GM21737 (cell line): ENCODE results near the gene OPCML.

Source experiments
- ATAC-seq: cut with Tn5 transposase; IDR thresholded peaks from one replicate; pipeline ENCODE4 v1.9.1; 2021; ENCODE audit warnings: mild to moderate bottlenecking, moderate library complexity; ENCODE audit not compliant: unreplicated experiment

OPCML gene

DNA sequence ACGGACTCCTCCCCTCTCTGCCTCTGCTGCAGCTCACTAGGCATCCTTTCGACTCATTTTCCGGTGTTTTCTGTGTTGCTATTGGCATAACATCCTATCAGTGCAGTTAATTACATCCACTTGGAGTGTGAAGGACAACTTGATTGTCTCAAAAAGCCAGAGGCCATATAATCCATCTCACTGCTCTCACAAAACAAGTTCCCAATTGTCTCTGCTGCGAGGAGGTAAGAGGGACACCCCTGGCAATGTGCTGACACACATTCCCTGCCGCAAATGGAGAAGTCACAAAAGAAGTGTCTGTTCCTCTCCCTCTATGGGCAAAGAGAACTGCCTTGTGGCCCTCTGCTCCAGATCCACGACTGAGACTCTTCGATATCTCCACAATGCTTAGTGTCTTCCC is 618.4 kb downstream of the OPCML start:
- no peak for ATAC-seq

DNA sequence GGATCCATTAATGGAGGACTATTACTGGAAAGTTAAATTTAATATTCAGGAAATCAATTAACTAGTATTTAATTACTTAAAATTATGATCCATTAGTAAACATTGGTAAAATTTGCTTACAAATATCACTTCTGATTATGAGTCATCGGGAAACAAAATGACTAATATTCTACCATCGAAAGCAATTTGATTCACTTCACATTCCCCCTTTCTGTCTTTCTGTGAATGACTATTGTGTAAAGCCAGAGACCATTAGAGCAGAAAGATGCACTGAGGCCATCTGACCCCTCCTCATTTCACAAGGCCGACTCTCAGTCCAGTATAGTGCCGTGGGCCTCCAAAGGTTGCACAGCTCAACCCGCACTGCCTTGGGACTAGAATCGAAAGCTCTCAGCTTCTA is 619.0 kb downstream of the OPCML start:
- ATAC-seq: no peak

DNA sequence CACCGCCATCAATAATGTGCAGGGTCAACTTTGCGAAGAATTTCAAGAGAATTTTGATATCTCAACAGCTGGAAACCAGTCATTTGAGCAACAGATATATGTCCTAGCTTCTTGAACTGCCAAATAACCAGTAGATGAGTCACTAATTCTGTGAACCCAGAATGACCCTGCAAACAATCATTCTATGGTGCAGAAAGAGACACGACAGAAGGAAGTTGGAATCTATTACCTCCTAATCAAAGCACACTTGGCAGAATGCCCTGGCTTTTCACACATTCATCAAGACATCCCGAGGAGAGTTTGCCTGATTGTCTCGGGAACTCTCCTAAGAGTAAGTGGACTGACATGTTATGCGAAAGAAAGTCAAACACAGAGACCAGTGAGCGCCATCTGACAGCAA is 621.1 kb downstream of the OPCML start:
- no peak for ATAC-seq

DNA sequence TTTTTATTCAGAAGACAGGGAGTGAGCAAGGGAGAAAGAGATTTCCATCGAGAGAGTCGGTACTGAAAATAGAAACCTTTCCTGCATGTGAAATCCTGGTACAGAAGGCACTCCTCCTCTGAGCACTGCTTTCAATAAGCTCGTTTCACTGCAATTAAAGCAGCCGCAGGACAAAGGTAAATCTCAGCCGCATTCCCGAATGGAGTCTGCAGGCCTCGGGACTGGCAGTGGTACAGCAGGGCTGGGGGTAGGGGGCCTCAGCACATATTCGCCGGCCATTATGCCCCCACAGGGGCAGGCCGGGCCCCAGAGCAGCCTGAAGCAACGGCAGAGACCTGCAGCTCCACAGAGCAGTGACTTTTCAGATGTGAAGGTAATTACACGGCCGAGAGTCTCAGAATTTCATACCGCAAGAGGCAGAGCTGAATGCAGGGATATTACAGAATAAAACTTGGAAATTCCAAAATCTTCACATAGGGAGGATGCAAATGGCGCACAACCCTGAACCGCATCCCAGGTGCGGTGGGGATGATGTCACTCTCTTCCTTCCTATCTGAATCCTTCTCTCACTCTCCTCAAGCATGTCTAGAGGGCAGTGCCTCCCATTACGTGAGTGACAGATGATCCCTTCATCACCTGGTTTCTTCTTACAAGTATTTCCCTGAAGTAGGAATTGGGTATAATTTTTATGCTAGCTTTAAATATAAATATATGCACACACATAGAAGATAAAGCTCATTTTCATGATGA is 622.1 kb downstream of the OPCML start:
- ATAC-seq: no peak

DNA sequence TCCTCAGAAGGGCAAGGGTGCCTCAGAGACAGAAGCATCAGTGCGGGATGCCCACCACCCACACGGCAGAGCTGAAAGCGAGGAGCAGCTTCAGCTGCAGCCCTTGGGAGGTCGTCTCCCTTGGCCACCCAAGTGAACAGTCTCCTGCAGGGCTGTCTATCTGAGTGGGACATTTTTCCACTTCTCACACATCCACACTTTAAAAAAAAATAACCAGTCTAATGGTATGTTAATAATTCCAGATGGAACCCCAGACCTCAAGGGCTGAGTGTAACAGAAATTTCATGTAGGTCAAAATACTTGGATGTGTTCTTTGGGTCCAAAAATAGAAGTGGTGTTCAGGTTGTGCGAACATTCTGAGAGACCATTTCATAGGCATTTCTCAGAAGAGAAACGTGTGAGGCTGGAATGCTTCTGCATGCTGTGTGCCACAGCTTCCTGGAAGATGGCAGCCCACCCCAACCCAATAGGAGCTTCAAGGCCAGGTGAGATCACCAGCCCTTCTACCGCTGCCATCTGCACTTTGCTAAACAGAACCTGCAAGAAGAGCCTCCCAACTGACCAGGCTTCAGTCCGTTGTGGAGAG is 623.2 kb downstream of the OPCML start:
- no peak for ATAC-seq

DNA sequence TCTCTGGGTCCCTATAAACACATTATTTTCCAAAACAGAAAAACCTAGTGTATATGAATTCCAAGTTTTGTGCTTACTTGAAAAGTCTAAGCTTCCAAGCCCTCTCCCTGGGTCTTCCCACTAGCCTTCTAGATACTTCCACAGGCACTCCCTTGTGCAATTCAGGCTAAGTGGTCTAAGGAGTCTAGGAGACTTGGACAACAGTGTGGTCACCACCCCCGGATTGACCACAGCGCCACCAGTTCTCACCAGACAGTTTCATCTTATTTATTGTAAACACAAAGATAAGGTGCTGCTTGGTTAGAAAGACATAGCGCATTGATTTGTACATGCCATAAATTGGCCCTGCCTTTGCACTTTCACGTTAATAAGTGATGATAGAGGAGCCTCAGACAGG is 623.9 kb downstream of the OPCML start:
- no peak for ATAC-seq

DNA sequence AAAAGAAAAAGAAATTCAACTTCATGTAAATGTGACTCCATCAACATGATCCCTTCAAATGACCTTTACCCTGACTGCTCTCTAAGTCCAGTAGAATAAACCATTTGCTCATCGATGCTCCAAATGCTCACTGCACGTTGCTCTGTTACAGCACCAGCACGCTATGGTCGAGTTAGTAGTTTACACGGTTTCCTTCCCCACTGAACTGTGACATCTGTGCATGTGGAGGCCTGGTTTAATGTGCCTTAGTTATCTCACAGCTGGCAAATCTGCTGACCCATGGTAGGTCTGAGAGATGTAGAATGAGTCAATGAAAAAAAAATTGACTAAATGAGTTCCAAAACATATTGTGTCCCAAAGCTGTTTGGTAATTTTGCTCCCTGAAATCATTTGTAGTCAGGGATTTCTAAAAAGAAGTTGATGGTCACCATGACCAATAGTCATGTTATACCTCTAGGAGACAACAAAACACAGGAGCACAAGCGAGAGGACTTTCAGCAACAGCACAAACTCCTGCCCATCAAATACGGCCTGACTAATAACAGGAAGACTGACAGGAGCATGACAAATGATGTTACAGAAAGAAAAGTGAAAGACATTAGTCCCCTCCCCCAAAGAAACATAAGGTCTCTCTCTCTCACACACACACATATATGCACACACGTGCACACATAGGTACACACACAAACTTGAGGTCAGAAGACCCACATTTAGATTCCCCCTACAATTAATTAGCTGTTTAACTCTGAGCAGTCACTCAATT is 624.5 kb downstream of the OPCML start:
- ATAC-seq: no peak

DNA sequence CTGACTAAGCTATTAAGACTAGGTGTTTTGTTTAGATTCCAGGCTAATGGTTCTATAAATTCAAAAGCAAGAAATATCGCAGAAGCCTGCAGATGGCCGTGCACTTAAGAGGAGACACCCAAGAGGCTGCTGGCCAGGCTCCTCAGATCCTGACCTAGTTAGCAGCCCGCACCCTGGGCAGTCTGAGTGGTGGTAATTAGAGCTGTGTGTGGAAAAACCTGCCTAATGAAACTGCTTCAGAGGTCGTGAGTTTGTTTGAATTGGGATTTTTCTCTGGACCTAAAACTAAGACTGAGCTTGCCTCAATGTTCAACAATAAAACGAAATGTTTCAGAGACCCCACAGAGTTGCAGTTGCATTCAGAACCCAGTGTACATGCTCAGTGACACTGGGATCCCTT is 627.7 kb downstream of the OPCML start:
- ATAC-seq: no peak

DNA sequence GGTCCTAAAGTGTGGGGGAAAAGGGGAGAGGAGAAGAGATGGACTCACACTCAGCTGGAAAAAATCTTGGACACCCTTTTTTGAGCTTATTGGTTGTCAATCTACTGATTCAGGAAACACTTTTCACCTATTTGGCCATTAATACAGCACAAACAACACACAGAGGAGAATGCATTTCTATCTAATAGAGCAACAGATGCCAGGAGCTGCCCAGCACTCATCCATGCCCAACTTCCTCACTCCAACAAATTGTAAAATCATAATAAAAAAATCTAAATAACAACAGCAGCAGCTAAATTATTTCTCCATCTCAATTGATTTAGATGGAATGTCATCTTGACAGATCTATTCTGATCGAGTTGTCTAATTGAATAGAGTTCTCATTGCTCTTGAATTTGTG is 628.2 kb downstream of the OPCML start:
- ATAC-seq: no peak

DNA sequence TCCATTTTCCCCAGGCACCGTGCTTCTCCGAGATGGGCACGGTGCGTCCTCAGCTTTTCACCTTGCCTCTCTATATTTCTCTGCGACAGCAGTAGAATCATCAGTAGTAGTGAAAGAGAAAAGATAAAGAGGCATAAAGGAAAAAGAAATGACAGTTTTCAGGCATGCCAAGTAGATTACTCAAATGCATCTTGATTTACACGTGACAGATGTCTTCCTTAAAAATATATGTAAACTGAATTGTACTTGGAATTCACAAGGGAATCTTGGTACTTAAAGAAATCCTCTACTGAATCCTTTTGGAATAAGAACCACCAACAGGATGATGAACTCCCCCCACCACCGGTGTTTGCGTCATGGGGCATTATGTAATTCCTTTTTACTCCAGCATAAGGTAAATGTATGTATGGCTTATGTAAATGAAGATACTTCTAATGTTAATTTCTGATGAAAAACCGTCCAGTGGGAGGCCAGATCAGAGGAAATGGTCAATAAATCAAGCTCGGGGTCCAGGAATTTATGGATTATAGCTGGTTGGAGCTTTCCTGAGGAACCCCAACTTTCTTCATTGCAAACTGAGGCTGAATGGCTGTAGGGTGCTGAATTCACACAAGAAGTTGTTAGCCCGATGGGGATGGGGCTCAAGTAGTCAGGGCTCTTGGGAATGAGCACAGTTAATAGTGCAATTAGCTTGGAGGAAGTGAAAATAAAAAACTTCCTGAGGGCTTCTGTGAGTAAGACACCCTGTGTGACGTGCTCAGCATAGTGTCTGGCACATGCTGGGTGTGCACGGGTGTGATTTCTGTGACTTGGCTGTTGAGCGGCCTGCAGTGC is 630.4 kb downstream of the OPCML start:
- no peak for ATAC-seq

DNA sequence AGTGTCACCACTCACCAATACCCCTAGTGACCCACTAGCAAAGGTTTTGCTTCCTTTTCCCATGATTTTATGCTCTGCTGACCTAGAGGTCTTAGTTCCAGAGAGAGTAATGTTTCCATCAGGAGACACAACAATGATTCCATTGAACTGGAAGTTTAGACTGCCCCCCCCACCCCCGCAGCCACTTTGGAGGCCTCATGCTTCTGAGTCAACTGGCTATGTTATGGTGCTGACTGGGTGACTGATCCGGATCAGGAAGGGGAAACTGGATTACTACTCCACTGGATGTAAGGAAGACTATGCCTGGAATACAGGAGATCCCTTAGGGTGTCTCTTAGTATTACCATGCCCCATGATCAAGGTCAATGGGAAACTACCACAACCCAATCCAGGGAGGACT is 633.6 kb downstream of the OPCML start:
- no peak for ATAC-seq

DNA sequence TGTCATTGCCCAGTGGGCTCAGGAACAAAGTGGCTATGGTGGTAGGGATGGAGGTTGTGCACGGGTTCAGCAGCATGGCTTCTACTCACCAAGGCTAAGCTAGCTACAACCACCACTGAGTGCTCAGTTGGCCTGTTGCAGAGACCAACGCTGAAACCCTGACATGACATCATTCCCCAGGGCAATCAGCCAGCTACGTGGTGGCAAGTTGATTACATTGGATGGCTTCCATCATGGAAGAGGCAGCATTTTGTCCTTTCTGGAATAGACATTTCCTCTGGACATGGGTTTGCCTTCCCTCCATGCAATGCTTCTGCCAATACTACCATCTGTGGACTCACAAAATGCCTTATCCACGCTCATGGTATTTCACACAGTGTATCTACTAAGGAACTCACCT is 634.3 kb downstream of the OPCML start:
- ATAC-seq: no peak

DNA sequence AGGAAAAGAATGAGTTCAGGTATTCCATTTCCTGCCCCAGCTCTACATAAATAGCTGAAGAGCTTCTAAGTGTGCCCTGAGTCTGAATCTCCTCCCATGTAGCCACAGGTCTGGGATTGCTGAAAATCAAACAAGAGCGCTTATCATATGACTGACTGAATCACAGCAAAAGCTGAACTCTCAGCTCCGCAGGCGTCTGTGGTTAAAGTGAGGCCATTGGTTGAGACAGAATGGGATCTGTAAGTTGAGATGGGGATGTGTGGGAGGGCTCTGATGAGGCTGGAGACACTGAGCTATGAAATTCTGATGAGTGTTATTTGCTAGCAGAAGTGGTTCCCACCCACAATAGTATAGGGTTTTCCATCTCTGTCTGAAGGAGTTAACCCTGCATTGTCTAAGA is 637.0 kb downstream of the OPCML start:
- no peak for ATAC-seq

DNA sequence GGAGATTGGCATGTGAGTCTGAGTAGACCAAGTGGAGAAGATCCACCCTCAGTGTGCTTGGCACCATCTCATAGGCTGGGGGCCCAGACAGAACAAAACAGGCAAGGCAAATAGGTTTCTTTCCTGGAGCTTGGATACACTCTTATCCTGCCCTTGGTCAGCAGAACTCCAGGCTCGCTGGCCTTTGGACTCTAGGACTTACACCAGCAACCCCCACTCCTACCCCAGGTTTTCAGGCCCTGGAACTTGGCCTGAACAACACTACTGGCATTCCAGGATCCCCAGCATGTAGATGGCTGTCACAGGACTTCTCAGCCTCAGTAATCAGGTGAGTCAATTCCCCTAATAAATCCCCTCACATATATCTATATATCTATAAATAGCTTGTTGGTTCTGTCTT is 637.7 kb downstream of the OPCML start:
- ATAC-seq: no peak

DNA sequence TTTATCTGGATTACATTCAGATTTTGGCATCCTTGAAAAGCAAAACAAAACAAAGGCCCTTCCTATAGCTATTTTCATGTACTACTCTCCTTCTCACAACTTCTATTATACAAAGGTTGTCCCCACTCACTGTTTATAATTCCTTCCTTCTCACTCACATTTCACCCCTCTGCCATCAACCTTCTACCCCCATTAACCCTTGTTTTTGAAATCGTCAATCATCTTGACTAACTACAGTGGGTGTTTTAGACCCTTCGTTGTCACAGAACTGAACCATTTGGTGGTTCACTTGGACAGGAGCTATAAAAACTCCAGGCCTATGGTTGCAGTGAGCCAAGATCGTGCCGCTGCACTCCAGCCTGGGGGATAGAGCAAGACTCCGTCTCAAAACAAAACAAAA is 639.4 kb downstream of the OPCML start:
- ATAC-seq: no peak

DNA sequence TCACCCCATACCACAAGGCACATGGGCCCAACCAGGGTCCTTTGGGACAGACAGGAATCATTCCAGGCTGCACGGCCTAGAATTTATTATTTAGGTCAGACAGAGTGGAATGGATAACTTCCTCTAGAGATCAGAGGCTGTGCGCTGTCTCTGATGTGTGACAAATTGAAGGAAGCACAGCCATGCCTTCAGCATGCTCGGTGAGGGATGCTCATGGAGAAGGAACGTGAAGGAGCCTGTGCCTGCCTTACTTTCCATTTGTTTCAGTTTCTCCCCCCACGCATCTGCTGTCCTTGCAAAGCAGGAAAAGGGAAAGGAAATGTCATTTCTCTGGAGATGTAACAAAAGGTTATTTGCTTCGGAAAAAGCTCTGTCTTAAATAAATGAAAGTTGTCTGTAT is 644.1 kb downstream of the OPCML start:
- ATAC-seq: no peak

DNA sequence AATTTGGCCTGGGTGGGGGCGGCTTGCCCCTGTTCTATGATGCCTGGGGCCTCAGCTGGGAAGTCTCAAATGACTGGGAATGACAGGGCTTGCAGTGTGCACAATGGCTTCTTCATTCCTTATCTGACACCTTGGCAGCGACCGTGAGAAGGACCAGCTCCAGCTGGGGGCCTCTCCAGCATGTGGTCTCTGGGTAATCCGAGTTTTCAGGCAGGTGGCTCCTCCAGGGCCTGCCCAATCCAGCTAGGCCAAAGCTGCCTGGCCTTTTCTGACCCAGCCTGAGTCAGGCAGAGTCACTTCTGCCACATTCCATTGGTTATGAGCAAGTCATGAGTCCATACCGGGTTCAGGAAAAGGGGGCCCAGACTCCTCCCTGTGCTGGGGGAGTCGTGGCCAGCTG is 646.0 kb downstream of the OPCML start:
- no peak for ATAC-seq

DNA sequence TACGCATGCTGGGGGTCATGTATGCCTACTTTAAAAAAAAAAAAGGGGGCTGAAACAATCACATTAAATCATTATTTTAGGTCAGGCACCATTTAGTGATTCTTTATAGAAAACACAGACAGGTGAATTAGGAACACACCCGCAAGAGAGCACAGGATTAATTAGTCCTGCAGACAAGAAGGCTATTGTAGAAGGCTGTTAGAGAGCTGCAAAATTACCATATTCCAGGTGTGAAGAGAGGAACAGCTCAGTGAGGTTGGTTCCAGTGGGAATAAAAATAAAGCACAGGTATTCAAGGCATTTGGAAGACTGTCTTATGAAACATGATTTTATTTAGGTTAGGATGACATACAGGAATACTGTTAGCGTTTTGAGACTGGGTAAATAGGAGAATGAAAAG is 649.1 kb downstream of the OPCML start:
- ATAC-seq: no peak

DNA sequence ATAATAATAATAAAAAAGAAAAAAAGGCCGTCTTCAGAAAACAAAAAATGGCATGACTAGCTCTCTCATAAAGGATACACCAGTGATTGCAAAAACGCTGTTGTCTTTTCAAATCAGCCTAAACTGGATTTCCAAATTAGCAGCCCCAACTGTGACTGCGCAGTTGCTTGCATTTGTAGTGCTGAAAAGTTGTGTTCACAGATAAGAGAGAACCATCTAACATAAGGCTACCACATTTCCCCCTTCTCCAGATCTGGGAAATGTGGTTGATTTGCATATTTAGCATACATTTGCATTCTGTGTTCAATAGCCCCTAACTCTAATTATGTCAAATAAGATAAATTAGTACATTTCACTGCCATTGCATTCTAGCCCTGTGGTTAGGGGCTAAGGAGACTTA is 650.7 kb downstream of the OPCML start:
- ATAC-seq: no peak

DNA sequence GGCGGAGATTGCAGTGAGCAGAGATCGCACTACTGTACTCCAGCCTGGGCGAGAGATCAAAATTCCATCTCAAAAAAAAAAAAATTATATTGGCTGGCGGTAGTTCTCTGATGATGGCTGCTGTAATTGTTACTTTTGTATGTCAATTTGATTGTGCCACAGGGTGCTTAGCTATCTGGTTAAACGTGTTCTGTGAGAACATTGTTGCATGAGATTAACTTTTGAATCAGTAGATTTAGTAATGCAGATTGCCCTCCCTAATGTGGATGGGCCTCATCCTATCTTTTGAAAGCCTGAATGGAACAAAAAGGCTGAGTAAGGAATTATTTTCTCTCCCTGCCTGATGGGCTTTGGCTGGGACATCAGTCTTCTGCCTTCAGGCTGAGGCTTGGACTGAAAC is 654.2 kb downstream of the OPCML start:
- no peak for ATAC-seq

DNA sequence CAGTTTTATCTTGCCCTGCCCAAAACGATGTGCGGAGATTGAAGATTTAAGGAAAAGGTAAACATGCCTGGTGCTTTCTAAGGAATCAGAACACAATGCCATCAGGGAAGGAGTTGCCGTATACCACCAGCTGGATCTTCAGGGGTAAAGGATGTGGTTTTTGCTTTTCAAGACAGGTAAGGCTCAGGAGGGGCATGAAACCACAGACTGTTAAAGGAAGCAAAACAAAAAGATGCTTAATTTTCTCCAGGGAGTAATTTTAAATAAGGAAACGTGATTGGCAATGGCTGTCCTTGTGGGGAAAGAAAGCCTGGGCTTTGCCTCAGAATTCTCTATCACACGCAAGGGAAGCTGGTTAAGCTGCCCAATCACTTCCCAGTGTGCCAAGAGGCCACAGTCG is 655.6 kb downstream of the OPCML start:
- no peak for ATAC-seq
